Caki2 (cell line): ENCODE results near the gene NACAD. TPM values are rescaled to one million over a fixed set of nuclear protein-coding genes. Genes with fewer than 3 reads are reported as not detected.
"Not testable (repeated sequence)": the region's sequence is repeated elsewhere in the genome, so short reads cannot be mapped to it uniquely, and the experiment has no call there.

Source experiments
- DNase-seq: peaks from one replicate; pipeline ENCODE4 v3.0.0-alpha.2; 2015; ENCODE audit warnings: low read depth
- in situ Hi-C: cut with HindIII; loops from 2 replicates; pipeline ENCODE4 v1.10.0; 2016; ENCODE audit warnings: low sequenced_read_pairs, low pct_unique_long_range_greater_than_20kb, mixed read lengths
- total RNA-seq: library from RNA; depleted of rRNA; stranded (reverse); fragments of >200 nt; shearing (Covaris generic); gene quantifications from 2 replicates; pipeline ENCODE4 v1.2.3, GENCODE V29; 2014; ENCODE audit warnings: low replicate concordance

NACAD gene
- total RNA-seq, 1 experiment from 2014 or later = not detected

GRCh38 chr7:45118292-45118691 lies 29.5 kb upstream of the NACAD start:
- in situ Hi-C loops = no loop called here
- DNase-seq = no peak

GRCh38 chr7:45117582-45117981 lies 28.8 kb upstream of the NACAD start:
- no peak for DNase-seq
- in situ Hi-C loops = no loop called here

- in situ Hi-C loops = no loop called here
- no peak for DNase-seq
Measured at GRCh38 chr7:45116048-45116447, 27.3 kb upstream of the NACAD start.

GRCh38 chr7:45114926-45115325 lies 26.2 kb upstream of the NACAD start:
- in situ Hi-C loops = no loop called here
- DNase-seq = no peak

- in situ Hi-C loops = not testable (repeated sequence)
Measured at GRCh38 chr7:45114257-45114656, 25.5 kb upstream of the NACAD start.

GRCh38 chr7:45112648-45113047 lies 23.9 kb upstream of the NACAD start:
- in situ Hi-C loops = no loop called here
- no peak for DNase-seq

More at GRCh38 chr7:45114257-45114656, 25.5 kb upstream of the NACAD start:
- DNase-seq = not testable (repeated sequence)

GRCh38 chr7:45111298-45112223 lies 22.8 kb upstream of the NACAD start, which contains the start of gene TBRG4:
Gene TBRG4 (minus strand): TSS chr7:45111697. CDS start chr7:45109237, 2,460 bp downstream.
- peak; percentile 97 for DNase-seq
- in situ Hi-C loops = no loop called here

- DNase-seq = no peak
- in situ Hi-C loops = no loop called here
Measured at GRCh38 chr7:45108863-45109262, 20.1 kb upstream of the NACAD start.

- no peak for DNase-seq
- in situ Hi-C loops = no loop called here
Measured at GRCh38 chr7:45107356-45107755, 18.6 kb upstream of the NACAD start.

GRCh38 chr7:45106820-45107219 lies 18.1 kb upstream of the NACAD start:
- no peak for DNase-seq
- in situ Hi-C loops = no loop called here

GRCh38 chr7:45105588-45106188 lies 16.9 kb upstream of the NACAD start:
- no peak for DNase-seq
- in situ Hi-C loops = no loop called here

- in situ Hi-C loops = no loop called here
- DNase-seq = no peak
Measured at GRCh38 chr7:45104844-45105587, 16.2 kb upstream of the NACAD start.

- in situ Hi-C loops = no loop called here
- DNase-seq = no peak
Measured at GRCh38 chr7:45103958-45104843, 15.4 kb upstream of the NACAD start.

- in situ Hi-C loops = no loop called here
- DNase-seq = no peak
Measured at GRCh38 chr7:45102785-45103712, 14.3 kb upstream of the NACAD start.

GRCh38 chr7:45101748-45102147 lies 13.0 kb upstream of the NACAD start:
- in situ Hi-C loops = no loop called here
- DNase-seq = no peak

- no peak for DNase-seq
- in situ Hi-C loops = no loop called here
Measured at GRCh38 chr7:45100761-45101480, 12.2 kb upstream of the NACAD start.
